Measurements from ENCODE around the gene NDFIP1. TPM values are rescaled to one million over a fixed set of nuclear protein-coding genes. Genes with fewer than 3 reads are reported as not detected.

The NDFIP1 gene
- total RNA-seq, 1 experiment from 2014 or later: 40.9 TPM

- Histone ChIP-seq H3K27ac (ENCODE audit: low read length) (no peak overlapping the region), H3K27me3 (ENCODE audit: control insufficient read depth, insufficient read depth, low read length) (no peaks in the 10 kb centered on the region), H3K4me1 (ENCODE audit: control insufficient read depth, insufficient read depth, low read length) (no peaks in the 10 kb centered on the region), H3K4me3 (ENCODE audit: low read depth in 2 of 2, low read length in 2 of 2) (no peak overlapping the region), H3K36me3 (ENCODE audit: control insufficient read depth, insufficient read depth, low read length) (no peaks in the 10 kb centered on the region), H3K9me3 (ENCODE audit: control insufficient read depth, insufficient read depth, low read depth, low read length) (no peaks in the 10 kb centered on the region)
- in situ Hi-C loops (cut with HindIII; ENCODE audit: low pct_unique_long_range_greater_than_20kb, low sequenced_read_pairs) (no loop called here), intact Hi-C loops (cut with micrococcal nuclease; ENCODE audit: unreplicated experiment) (no loop called here)
- no peak for ATAC-seq
- ChIA-PET CTCF (no interaction called here), POLR2A (no interaction called here)
- no TSS peak for BruUV-seq (replicated peaks)
- no peak for DNase-seq (ENCODE audit: low read depth, low spot score)
- TF ChIP-seq TCF7L2 (IDR thresholded peaks at IDR 0.05; ENCODE audit: low read depth, low read length): no peak
These were observed 17.6 kb upstream of the NDFIP1 start for GRCh38 chr5:142091012-142091411.

GRCh38 chr5:142091922-142092321, 16.7 kb upstream of the NDFIP1 start:
- intact Hi-C loops (cut with micrococcal nuclease; ENCODE audit: unreplicated experiment): no loop called here
- no peak overlapping the region for H3K4me3 ChIP-seq (ENCODE audit: low read depth in 2 of 2, low read length in 2 of 2)

More at GRCh38 chr5:142091922-142092321, 16.7 kb upstream of the NDFIP1 start:
- no peak for TF ChIP-seq REST (IDR thresholded peaks at IDR 0.05; ENCODE audit: insufficient read depth in 1 of 2, low read depth in 2 of 2, low read length in 1 of 2)
- TF ChIP-seq SIN3A (IDR thresholded peaks at IDR 0.05; ENCODE audit: borderline replicate concordance, insufficient read depth, low read depth, low read length): no peak
- no peak for TF ChIP-seq POLR2AphosphoS5 (IDR thresholded peaks at IDR 0.05; ENCODE audit: low read depth, low read length)
- no peak for TF ChIP-seq CTCF (IDR thresholded peaks at IDR 0.05)
- no peak for ATAC-seq
- Histone ChIP-seq H3K27ac (ENCODE audit: low read length) (no peak overlapping the region), H3K36me3 (ENCODE audit: control insufficient read depth, insufficient read depth, low read length) (no peaks in the 10 kb centered on the region), H3K9me3 (ENCODE audit: control insufficient read depth, insufficient read depth, low read depth, low read length) (no peaks in the 10 kb centered on the region), H3K27me3 (ENCODE audit: control insufficient read depth, insufficient read depth, low read length) (no peaks in the 10 kb centered on the region), H3K4me1 (ENCODE audit: control insufficient read depth, insufficient read depth, low read length) (no peaks in the 10 kb centered on the region)
- no TSS peak for BruUV-seq (replicated peaks)
- ChIA-PET CTCF (no interaction called here), POLR2A (interaction anchor here (0.6 kb wide), 1 partner anchor 26 kb away, joined by 3 read pairs; no protein-coding TSS in a partner anchor)
- in situ Hi-C loops (cut with HindIII; ENCODE audit: low pct_unique_long_range_greater_than_20kb, low sequenced_read_pairs): no loop called here
- DNase-seq (ENCODE audit: low read depth, low spot score): no peak
